Smooth muscle cell (in vitro differentiated cells): ENCODE measurements around the gene NISCH. TPM values are rescaled to one million over a fixed set of nuclear protein-coding genes. Genes with fewer than 3 reads are reported as not detected.

Source experiments
- DNase-seq: peaks from one replicate; lab custom pipeline; 2025; ENCODE audit not compliant: unreplicated experiment; lab: John Stamatoyannopoulos, UW
- H2AFZ ChIP-seq: fragments of 200-600 bp; sonication (generic); 2 replicates; pipeline ENCODE4 v1.6.0; 2016; ENCODE audit warnings: antibody characterized with exemption, low read depth, mild to moderate bottlenecking
- H3F3A ChIP-seq: fragments of 200-600 bp; sonication (generic); 2 replicates; pipeline ENCODE4 v1.6.0; 2017; ENCODE audit warnings: antibody characterized with exemption, low read depth
- H3K27ac ChIP-seq: fragments of 200-600 bp; sonication (generic); 2 replicates; pipeline ENCODE4 v1.5.1; 2016; ENCODE audit warnings: low read depth, mild to moderate bottlenecking
- H3K27me3 ChIP-seq: fragments of 200-600 bp; sonication (generic); 2 replicates; pipeline ENCODE4 v1.6.1; 2016; ENCODE audit warnings: low read depth, mild to moderate bottlenecking
- H3K36me3 ChIP-seq: fragments of 200-600 bp; sonication (generic); 2 replicates; pipeline ENCODE4 v1.5.1; 2016; ENCODE audit warnings: low read depth
- H3K4me1 ChIP-seq: fragments of 200-600 bp; sonication (generic); 2 replicates; pipeline ENCODE4 v1.5.1; 2016; ENCODE audit warnings: low read depth
- H3K4me2 ChIP-seq: fragments of 200-600 bp; sonication (generic); 2 replicates; pipeline ENCODE4 v1.6.0; 2016; ENCODE audit warnings: mild to moderate bottlenecking
- H3K4me3 ChIP-seq: fragments of 200-600 bp; sonication (generic); 2 replicates; pipeline ENCODE4 v1.5.1; 2016; ENCODE audit warnings: mild to moderate bottlenecking
- H3K79me2 ChIP-seq: fragments of 200-600 bp; sonication (generic); 2 replicates; pipeline ENCODE4 v1.6.0; 2016; ENCODE audit warnings: low read depth, mild to moderate bottlenecking
- H3K9ac ChIP-seq: fragments of 200-600 bp; sonication (generic); 2 replicates; pipeline ENCODE4 v1.6.0; 2016; ENCODE audit warnings: low read depth
- H3K9me3 ChIP-seq: fragments of 200-600 bp; sonication (generic); replicated peaks from 2 replicates; pipeline ENCODE4 v1.5.1; 2016; ENCODE audit warnings: low read depth
- H4K20me1 ChIP-seq: fragments of 200-600 bp; sonication (generic); 2 replicates; pipeline ENCODE4 v1.6.0; 2016; ENCODE audit warnings: low read depth
- CTCF ChIP-seq: fragments of 200-600 bp; sonication (generic); IDR thresholded peaks from 2 replicates; pipeline ENCODE4 v1.5.1; 2017; ENCODE audit warnings: borderline replicate concordance, mild to moderate bottlenecking, antibody characterized with exemption; ENCODE audit not compliant: insufficient read depth, poor library complexity, severe bottlenecking
- WGBS: methylation state at CpG from one replicate; pipeline ENCODE4 v1.1.7; 2016; ENCODE audit warnings: low lambda C conversion rate; 5-methylcytosine and 5-hydroxymethylcytosine counted together
- polyA plus RNA-seq: library from polyadenylated mRNA; unstranded; fragments of >200 nt; fragmentation: Nextera tagmentation; extraction: Ambion mirVana; gene quantifications from 2 replicates; pipeline ENCODE4 v1.2.1, GENCODE V29; 2016
- total RNA-seq: library from RNA; depleted of rRNA; stranded (reverse); fragments of >200 nt; gene quantifications from 2 replicates; pipeline ENCODE4 v1.2.3, GENCODE V29; 2014

NISCH gene
- total and polyA plus RNA-seq, 2 experiments from 2014 or later: 47.3 to 55.2 TPM

GRCh38 chr3:52450489-52451236 lies 4.7 kb upstream of the NISCH start:
- Histone ChIP-seq H3F3A (no peaks in the 10 kb centered on the region), H4K20me1 (no peaks in the 10 kb centered on the region), H3K36me3 (no peaks in the 10 kb centered on the region), H3K27me3 (no peaks in the 10 kb centered on the region), H2AFZ (no peak overlapping the region), H3K4me2 (no peak overlapping the region), H3K4me1 (peaks cover 8% of the 10 kb centered on the region), H3K9me3 (no peaks in the 10 kb centered on the region), H3K27ac (no peak overlapping the region), H3K4me3 (no peak overlapping the region), H3K79me2 (peaks cover 2% of the 10 kb centered on the region), H3K9ac (no peak overlapping the region)
- no peak for DNase-seq
- TF ChIP-seq CTCF: no peak
- 92% methylated on average over 11 of the region's 11 CpGs for WGBS

GRCh38 chr3:52451237-52452083 lies 3.9 kb upstream of the NISCH start:
- WGBS: 94% methylated on average over 24 of the region's 24 CpGs
- Histone ChIP-seq H3K79me2 (peaks cover 10% of the 10 kb centered on the region), H3K9ac (no peak overlapping the region), H3K27me3 (no peaks in the 10 kb centered on the region), H4K20me1 (no peaks in the 10 kb centered on the region), H3K27ac (no peak overlapping the region), H2AFZ (no peak overlapping the region), H3K4me2 (no peak overlapping the region), H3K4me1 (peaks cover 8% of the 10 kb centered on the region), H3K9me3 (no peaks in the 10 kb centered on the region), H3K4me3 (no peak overlapping the region), H3F3A (no peaks in the 10 kb centered on the region), H3K36me3 (no peaks in the 10 kb centered on the region)
- TF ChIP-seq CTCF: no peak
- DNase-seq: no peak

GRCh38 chr3:52452126-52452525 lies 3.3 kb upstream of the NISCH start:
- Histone ChIP-seq H3K79me2 (peaks cover 16% of the 10 kb centered on the region), H4K20me1 (peaks cover 6% of the 10 kb centered on the region), H3K36me3 (no peaks in the 10 kb centered on the region), H3K4me3 (no peak overlapping the region), H2AFZ (no peak overlapping the region), H3K4me2 (no peak overlapping the region), H3K4me1 (peaks cover 12% of the 10 kb centered on the region), H3F3A (no peaks in the 10 kb centered on the region), H3K9me3 (no peaks in the 10 kb centered on the region), H3K27ac (no peak overlapping the region), H3K9ac (no peak overlapping the region), H3K27me3 (no peaks in the 10 kb centered on the region)
- TF ChIP-seq CTCF: no peak
- no peak for DNase-seq
- WGBS: 98% methylated on average over 6 of the region's 6 CpGs
